Measurements from ENCODE around the gene ISLR.

The ISLR gene

GRCh38 chr15:74172701-74173379, 670 bp upstream of the ISLR start:
- DNase-seq: no peak

- no peak for DNase-seq
Measured at GRCh38 chr15:74174219-74174957, 878 bp downstream of the ISLR start.

GRCh38 chr15:74174958-74175253, 1.4 kb downstream of the ISLR start:
- no peak for DNase-seq

- DNase-seq: no peak
Measured at GRCh38 chr15:74175271-74176191, 2.0 kb downstream of the ISLR start.

DNA sequence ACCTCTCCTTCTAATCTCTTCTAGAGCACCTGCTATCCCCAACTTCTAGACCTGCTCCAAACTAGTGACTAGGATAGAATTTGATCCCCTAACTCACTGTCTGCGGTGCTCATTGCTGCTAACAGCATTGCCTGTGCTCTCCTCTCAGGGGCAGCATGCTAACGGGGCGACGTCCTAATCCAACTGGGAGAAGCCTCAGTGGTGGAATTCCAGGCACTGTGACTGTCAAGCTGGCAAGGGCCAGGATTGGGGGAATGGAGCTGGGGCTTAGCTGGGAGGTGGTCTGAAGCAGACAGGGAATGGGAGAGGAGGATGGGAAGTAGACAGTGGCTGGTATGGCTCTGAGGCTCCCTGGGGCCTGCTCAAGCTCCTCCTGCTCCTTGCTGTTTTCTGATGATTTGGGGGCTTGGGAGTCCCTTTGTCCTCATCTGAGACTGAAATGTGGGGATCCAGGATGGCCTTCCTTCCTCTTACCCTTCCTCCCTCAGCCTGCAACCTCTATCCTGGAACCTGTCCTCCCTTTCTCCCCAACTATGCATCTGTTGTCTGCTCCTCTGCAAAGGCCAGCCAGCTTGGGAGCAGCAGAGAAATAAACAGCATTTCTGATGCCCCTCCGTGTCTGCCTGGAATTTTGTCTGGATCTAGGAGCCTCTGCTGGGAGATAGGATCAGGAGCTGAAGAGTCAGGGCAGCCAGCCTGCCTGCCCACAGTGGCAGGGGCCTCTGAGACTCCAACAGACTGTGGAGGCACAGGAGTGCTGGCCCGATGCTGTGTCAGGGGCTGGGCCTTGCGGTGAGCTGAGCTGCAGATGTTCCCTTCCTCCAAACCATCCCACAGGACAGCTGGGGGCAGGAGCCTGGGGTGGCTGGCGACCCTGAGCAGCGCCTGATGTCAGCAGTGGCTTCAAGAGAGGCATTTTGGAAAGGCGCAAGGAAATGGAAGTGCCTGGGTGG, 3.0 kb downstream of the ISLR start:
- DNase-seq: no peak

DNA sequence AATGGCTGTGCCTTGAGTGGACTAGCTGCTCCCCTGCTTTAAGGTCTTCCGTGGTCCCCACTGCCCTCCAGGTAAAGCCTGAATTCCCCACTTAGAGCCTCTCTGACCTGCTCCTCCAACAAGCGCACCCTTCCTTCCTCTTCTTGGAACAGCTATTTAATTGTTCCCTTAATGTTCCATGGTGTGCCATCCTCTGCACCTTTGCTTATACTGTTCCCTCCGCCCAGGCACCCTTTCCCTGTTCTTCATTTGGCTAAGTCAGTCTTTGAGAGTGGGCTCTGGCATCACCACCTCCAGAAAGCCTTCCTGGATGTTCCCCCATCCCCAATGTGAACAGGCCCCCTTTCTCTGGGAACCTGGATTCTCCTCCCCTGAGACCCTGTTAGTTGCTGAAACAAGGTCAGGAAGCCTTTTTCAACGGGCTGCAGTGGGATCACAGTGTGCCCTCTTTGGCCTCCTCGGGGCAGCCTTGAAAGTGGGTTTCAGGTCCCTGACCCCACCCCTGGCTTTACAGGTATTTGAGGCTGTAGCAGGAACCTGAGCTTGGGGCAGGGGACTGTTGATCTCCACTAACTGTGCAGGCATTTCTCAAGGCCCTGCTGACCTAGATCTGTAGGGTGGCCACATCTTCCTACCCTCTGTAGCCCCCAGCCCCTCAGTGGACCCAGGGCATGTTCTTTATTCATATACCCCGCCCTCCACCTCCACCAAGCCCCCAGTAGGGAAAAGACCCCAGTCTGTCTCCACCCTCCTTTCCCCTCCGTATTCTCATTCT, 5.0 kb downstream of the ISLR start:
- no peak for DNase-seq

DNA sequence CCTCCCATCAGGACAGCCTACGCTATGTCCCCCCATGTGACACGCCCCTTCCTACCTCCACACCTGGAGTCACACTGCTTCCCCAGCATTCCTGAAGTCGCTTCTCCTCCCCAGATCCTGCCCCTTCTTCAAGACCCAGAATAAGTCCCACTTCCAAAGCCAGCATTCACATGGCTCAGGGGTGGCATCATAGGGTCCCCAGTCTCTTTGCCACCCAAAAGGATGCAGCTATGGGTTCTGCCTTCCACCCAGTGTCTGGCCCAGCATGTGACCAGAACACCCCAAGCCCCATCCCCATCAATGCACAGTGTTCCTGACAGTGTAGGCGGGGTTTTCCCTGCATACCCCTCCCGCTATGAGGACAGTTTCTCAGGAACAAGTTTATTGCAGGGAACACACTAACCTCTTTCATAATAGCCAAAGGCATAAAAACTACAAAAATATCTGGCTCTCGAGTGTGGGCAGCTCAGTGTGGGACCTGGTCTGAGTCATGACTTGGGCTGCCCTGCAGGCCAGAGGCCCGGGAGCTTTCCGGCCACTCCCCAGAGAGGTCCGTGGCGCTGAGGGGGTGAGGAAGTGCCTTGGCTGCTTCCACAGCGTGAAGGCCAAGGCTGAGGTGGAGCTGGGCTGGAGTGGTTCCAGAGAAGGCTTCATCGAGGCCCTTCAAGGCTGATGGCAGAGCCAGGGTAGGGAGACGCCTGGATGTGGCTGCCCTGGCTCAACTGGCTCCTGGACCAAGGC, 5.8 kb downstream of the ISLR start:
- no peak for DNase-seq

DNA sequence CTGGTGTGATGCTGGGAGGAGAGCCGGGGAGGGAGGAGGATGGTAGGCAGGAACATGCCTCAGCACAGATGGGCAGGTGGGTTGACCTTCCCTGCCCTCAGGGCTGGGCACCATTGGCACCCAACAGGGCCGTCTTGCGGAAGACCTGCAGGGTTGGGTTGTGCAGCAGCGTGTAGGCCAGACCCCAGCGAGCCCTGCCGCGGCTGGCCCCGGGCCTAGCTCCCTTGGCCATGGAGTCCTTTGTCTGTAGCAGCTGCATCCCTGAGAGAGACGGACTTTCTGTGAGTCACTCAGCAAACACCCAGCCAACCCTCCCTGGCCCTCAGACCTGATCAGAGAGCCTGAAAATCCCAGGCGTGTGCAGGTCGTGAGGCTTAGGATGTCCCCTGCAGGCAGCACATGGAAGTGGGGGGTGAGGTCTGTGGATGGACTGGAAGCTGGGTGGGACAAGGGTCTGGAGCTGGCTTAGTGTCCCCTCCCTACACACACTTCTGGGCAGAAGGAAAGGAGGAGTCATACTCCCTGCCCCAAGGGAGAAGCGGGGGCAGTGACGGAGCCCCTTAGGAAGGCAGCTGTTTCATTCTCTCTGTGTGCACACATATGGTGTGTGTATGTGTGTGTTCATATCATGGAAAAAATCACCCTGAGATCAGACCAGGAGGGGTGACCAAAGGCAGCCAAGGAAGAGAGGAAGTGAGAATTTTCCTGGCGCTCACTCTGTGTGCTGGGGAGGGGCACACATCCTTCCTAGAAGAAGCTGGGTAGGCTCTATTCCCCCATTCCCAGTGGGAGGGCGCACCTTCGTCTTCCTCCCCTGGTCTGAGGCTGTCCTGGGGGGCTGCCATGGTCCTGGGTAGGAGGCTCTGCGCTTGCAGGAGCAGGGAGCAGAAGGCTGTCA, 6.7 kb downstream of the ISLR start:
- no peak for DNase-seq

DNA sequence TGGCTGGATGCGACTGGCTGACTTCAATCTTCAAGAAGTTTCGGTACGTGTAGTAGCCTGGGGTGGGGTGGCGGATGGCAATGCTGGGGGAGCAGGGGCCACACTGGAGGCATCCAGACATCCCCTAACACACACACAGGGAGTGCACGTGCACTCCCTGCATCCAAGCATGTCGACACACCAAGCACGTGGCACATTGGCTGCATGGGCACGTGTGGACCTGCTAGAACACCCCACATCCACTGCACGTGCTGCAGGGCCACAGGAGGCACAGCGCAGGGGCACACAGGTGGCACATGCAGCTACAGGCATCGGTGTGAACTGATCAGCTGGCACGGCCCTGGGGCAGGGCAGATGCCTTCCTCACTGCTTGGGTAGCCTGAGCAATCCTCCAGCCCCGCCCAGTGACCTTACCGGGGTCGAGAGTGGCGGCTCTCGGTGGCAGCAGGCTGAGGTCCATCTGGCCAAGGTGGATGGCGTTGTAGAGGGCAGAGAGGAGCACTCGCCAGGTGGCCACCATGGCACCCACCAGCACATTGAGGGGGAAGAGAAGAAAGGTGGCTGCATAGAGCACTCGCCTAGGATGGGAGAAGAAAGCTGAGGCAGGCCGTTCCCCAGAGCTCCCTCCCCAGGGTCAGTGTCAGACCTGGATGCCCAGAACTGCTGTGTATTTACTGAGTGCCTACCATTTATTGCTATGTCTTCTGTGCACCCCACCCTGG, 7.5 kb downstream of the ISLR start:
- DNase-seq: no peak

- DNase-seq: no peak
Measured at GRCh38 chr15:74182131-74182530, 8.6 kb downstream of the ISLR start.

DNA sequence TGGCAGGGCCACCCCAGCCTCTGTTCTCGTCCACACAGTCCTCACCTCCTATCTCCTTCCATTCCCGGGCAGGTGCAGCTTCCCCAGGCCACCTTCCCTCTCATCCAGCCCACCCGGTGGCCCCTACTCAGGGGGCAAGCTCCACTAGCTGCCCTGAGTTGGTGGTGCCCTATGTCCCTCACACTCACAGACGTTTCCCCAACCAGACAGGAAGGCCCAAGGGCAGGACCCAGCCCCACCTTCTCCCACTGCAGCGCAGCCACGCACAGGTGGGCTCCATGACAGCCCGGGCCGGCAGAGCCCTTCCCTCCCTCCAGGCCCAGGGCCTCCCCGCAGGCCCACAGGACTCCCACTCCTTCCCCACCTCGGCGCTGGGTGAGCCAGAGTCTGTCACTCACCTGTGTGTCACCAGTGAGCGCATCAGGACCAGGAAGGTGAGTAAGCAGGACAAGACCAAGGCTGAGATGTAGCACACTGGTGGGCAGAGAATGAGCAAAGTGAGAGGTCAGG, 11.1 kb downstream of the ISLR start:
- peak in 1 of 2 experiments; percentile 3 for DNase-seq

DNA sequence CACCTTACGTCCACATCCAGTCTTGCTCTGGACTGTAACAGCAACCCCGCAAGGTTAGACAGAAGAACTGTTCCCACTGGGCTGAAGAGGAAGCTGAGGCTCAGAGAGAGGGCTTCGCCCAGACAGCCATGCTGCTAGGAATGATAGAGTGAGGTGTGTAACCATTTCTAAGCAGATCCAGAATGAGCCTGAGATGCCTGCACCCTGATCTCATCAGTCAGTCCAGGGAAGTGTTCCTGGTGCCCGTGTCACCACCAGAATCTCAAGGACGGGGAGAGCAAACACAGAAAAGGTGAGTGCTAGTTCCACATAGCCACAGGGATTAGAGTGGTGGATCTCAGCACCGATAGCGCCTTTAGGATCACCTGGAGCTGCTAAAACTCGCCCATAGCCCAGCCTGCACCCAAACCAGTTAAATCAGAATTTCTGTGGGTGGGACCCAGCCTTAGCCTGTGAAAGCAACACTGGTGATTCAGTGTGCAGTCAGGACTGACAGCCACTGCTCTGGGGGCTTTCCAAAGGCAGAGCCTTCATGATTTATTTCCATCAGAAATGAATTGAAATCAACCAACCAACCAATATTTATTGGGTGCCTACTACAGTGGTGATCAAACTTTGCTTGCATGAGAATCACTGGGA, 12.3 kb downstream of the ISLR start:
- DNase-seq: peak in 1 of 2 experiments; percentile 7

- no peak for DNase-seq
Measured at GRCh38 chr15:74188216-74188615, 14.7 kb downstream of the ISLR start.

DNA sequence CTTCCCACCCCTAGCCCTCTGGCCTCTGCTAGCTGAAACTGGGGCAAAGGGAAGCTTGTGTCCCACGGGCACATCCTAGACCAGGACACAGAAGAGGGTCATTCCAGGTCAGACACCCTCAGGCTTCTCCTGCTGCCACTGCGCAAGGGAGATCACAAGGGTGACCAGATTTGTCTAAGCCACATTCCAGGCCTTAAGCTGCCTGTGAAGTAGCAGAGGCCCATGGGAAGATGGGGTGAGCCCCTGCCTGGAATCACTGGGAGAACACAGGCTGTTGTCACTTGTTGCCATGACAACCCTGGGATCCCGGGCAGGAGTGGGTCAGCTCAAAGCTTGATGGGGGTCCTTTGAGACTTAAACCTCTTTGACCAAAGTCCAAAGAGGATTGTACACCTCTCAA, 18.3 kb downstream of the ISLR start:
- no peak for DNase-seq

DNA sequence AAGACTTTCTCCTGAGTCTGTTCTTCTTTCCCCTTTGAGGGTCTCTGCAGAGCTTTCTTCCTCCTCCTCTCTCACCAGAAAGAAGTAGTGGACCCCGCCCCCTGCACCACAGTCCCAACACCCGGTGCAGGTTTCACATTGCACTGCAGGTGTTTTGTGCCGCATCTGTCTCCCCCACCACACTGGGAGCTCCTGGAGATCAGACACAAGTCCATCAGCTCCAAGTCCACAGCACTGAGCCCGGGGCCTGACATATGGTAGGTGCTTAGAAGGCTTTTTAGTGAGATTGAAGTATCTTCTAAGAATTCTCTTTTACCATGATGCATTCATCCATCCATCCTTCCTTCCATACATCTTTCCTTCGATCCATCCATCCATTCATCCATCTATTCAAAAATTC, 19.2 kb downstream of the ISLR start:
- no peak for DNase-seq

- no peak for DNase-seq
Measured at GRCh38 chr15:74193299-74193718, 19.8 kb downstream of the ISLR start.

DNA sequence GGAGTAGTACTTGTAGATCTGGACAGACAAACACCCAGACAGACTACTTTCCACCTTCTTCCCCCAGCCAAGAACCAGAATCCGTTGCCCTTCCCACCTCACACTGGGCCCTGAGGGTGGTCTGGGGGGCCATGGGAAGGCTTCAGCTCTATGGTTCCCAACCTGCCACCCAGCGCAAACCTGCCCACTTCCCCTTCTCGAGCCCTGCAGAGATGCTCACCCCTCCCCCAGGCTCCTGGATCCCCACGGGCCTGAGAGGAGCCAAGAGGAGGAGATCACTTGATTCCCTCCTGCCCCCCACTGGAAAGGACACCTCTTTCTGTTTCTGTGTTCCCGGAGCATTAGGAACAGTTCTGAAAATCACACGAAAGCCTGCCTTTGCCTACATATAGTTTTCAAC, 20.4 kb downstream of the ISLR start:
- no peak for DNase-seq

All from activated CD4-positive, alpha-beta T cell treated with anti-CD3 and anti-CD28 coated beads, Interleukin-2, amount 50 U/mL, for 48 hours (primary cell).